ENCODE measurements around the gene PGP.

Gene PGP

GRCh38 chr16:2172688-2173335 is 41.8 kb downstream of the PGP start:
- no peak for FAIRE-seq

GRCh38 chr16:2171601-2172178 is 43.0 kb downstream of the PGP start:
- FAIRE-seq: no peak
- DNase-seq (ENCODE audit: extremely low spot score, insufficient read length, low read depth): no peak

More at GRCh38 chr16:2172688-2173335, 41.8 kb downstream of the PGP start:
- no peak for DNase-seq (ENCODE audit: extremely low spot score, insufficient read length, low read depth)

GRCh38 chr16:2170587-2171435 is 43.8 kb downstream of the PGP start:
- FAIRE-seq: no peak
- no peak for DNase-seq (ENCODE audit: extremely low spot score, insufficient read length, low read depth)

GRCh38 chr16:2170080-2170479 is 44.6 kb downstream of the PGP start:
- no peak for DNase-seq (ENCODE audit: extremely low spot score, insufficient read length, low read depth)
- FAIRE-seq: no peak

GRCh38 chr16:2167068-2167638 is 47.5 kb downstream of the PGP start:
- FAIRE-seq (no peak), DNase-seq (ENCODE audit: extremely low spot score, insufficient read length, low read depth) (no peak)

- FAIRE-seq (no peak), DNase-seq (ENCODE audit: extremely low spot score, insufficient read length, low read depth) (no peak)
These were observed 48.2 kb downstream of the PGP start for GRCh38 chr16:2166263-2167067.

- FAIRE-seq: no peak
- DNase-seq (ENCODE audit: extremely low spot score, insufficient read length, low read depth): no peak
These were observed 48.8 kb downstream of the PGP start for GRCh38 chr16:2165861-2166260.

- no peak for DNase-seq (ENCODE audit: extremely low spot score, insufficient read length, low read depth)
- no peak for FAIRE-seq
These were observed 51.3 kb downstream of the PGP start for GRCh38 chr16:2163211-2163881.

- FAIRE-seq: no peak
- no peak for DNase-seq (ENCODE audit: extremely low spot score, insufficient read length, low read depth)
These were observed 51.9 kb downstream of the PGP start for GRCh38 chr16:2162676-2163118.

GRCh38 chr16:2161911-2162310 is 52.7 kb downstream of the PGP start:
- FAIRE-seq (no peak), DNase-seq (ENCODE audit: extremely low spot score, insufficient read length, low read depth) (no peak)

All from GM18507 (cell line).